K562 (cell line): ENCODE measurements around the gene JUP. TPM values are rescaled to one million over a fixed set of nuclear protein-coding genes. Genes with fewer than 3 reads are reported as not detected.

Experiments used
- ATAC-seq: fragments of 200-7000 bp; cut with Tn5 transposase; 3 replicates; pipeline ENCODE4 v1.9.1; 2020; ENCODE audit warnings: moderate library complexity
- BruUV-seq: library from RNA; stranded (reverse); fragments of 400-500 nt; replicated peaks from 2 replicates; lab custom pipeline; 2021; lab: Mats Ljungman, UMichigan
- CTCF ChIA-PET: fragments of 300-600 bp; formaldehyde crosslinking; extraction: SDS; loops from one replicate; lab custom pipeline; 2021; ENCODE audit warnings: low intra/inter-chr PET ratio; lab: Yijun Ruan, JAX
- POLR2A ChIA-PET: fragments of 300-600, 350-650 bp; sonication (Branson Sonifier 250); formaldehyde crosslinking; extraction: SDS; loops from one replicate; lab custom pipeline; 2021; ENCODE audit warnings: antibody characterized with exemption, inconsistent platforms; lab: Yijun Ruan, JAX
- DNase-seq, 4 experiments: peaks; one replicate each; pipeline versions ENCODE4 v3.0.0 to v3.0.0-alpha.2; 2011 to 2018; ENCODE audit warnings: low spot score in 3 of 4, mixed read lengths in 3 of 4; ENCODE audit errors: extremely low read depth in 1 of 4
- FAIRE-seq: peaks from 2 replicates; lab custom pipeline; 2011; peaks lifted over from hg19 to GRCh38; lab: Jason Lieb, UNC
- H2AFZ ChIP-seq: 2 replicates; pipeline ENCODE4 v1.6.0; 2011; ENCODE audit warnings: low read depth, low read length, control low read depth, inconsistent platforms
- H3K27ac ChIP-seq: fragments of 200-600 bp; 3 replicates; pipeline ENCODE4 v1.8.0; 2011; ENCODE audit warnings: low read depth, mild to moderate bottlenecking, control low read depth, inconsistent platforms, low read length, moderate library complexity, mixed read lengths; ENCODE audit errors: extremely low read depth
- H3K27me3 ChIP-seq, 2 experiments: fragments of 300-600 bp in 1 of 2; 2 replicates in 1 of 2; 3 replicates in 1 of 2; pipeline versions ENCODE4 v1.6.0 to v1.8.0; 2011; ENCODE audit warnings: inconsistent platforms in 2 of 2, low read length in 2 of 2, mild to moderate bottlenecking in 1 of 2, mixed read lengths in 1 of 2, moderate library complexity in 1 of 2; ENCODE audit not compliant: control insufficient read depth in 2 of 2, insufficient read depth in 2 of 2
- H3K36me3 ChIP-seq: fragments of 300-600 bp; 3 replicates; pipeline ENCODE4 v1.8.0; 2011; ENCODE audit warnings: mild to moderate bottlenecking, low read length, inconsistent platforms; ENCODE audit not compliant: control insufficient read depth, insufficient read depth
- H3K4me1 ChIP-seq, 2 experiments: fragments of 200-600 bp in 1 of 2; replicated peaks in 1 of 2; 2 replicates in 1 of 2; 3 replicates in 1 of 2; pipeline versions ENCODE4 v1.5.1 to v1.8.0; 2011; ENCODE audit warnings: inconsistent platforms in 2 of 2, low read length in 2 of 2, mild to moderate bottlenecking in 1 of 2, mixed read lengths in 1 of 2, moderate library complexity in 1 of 2; ENCODE audit not compliant: control insufficient read depth in 2 of 2, insufficient read depth in 2 of 2
- H3K4me2 ChIP-seq: 2 replicates; pipeline ENCODE4 v1.6.1; 2011; ENCODE audit warnings: low read length, control low read depth, inconsistent platforms, mixed read lengths; ENCODE audit not compliant: insufficient read depth
- H3K4me3 ChIP-seq: fragments of 200-600 bp; sonication (generic), shearing (Covaris generic); 2 replicates; pipeline ENCODE4 v1.5.1; 2016; ENCODE audit warnings: control low read depth, inconsistent platforms
- H3K79me2 ChIP-seq: fragments of 200-600 bp; 3 replicates; pipeline ENCODE4 v1.8.0; 2011; ENCODE audit warnings: low read length, inconsistent platforms; ENCODE audit not compliant: control insufficient read depth, insufficient read depth
- H3K9ac ChIP-seq, 2 experiments: 2 replicates each; pipeline versions ENCODE4 v1.6.0 to v1.6.1; 2011; ENCODE audit warnings: low read depth in 2 of 2, low read length in 2 of 2, control low read depth in 1 of 2, inconsistent platforms in 1 of 2, mild to moderate bottlenecking in 1 of 2, mixed read lengths in 1 of 2; ENCODE audit not compliant: insufficient read depth in 1 of 2
- H3K9me1 ChIP-seq: one replicate; pipeline ENCODE4 v1.6.0; 2011; ENCODE audit warnings: inconsistent platforms, mild to moderate bottlenecking, low read length, moderate library complexity; ENCODE audit not compliant: control insufficient read depth, insufficient read depth
- H3K9me3 ChIP-seq: replicated peaks from 2 replicates; pipeline ENCODE4 v1.5.1; 2011; ENCODE audit warnings: low read depth, low read length, inconsistent platforms; ENCODE audit not compliant: control insufficient read depth, insufficient read depth
- H4K20me1 ChIP-seq: replicated peaks from 2 replicates; pipeline ENCODE4 v1.6.1; 2011; ENCODE audit warnings: low read length, inconsistent platforms, mixed read lengths; ENCODE audit not compliant: control insufficient read depth, insufficient read depth
- CEBPG ChIP-seq, 3 experiments: fragments of 200-800 bp in 1 of 3; sonication (Bioruptor generic) in 1 of 3; sonication (generic) in 1 of 3; formaldehyde crosslinking in 1 of 3; IDR thresholded peaks in 2 of 3; conservative IDR thresholded peaks in 1 of 3; 2 replicates each; pipeline versions ENCODE4 v1.6.1 to v1.8.0; 2016 to 2022; ENCODE audit warnings: missing compliant biosample characterization in 2 of 3, missing genetic modification characterization in 2 of 3, mild to moderate bottlenecking in 1 of 3, missing genetic modification reagents in 1 of 3
- HDAC1 ChIP-seq, 2 experiments: fragments of 450-650 bp; IDR thresholded peaks; 2 replicates each; pipeline ENCODE4 v1.6.1; 2016 to 2017; ENCODE audit warnings: inconsistent platforms in 1 of 2, mild to moderate bottlenecking in 1 of 2, moderate library complexity in 1 of 2
- HLTF ChIP-seq: fragments of 450-650 bp; IDR thresholded peaks from 2 replicates; pipeline ENCODE4 v1.6.1; 2016
- HMBOX1 ChIP-seq: sonication (generic); IDR thresholded peaks from 2 replicates; pipeline ENCODE4 v1.6.1; 2016
- ILF3 ChIP-seq: fragments of 450-650 bp; IDR thresholded peaks from 2 replicates; pipeline ENCODE4 v1.6.1; 2018; ENCODE audit warnings: antibody characterized with exemption, mild to moderate bottlenecking, moderate library complexity, borderline replicate concordance
- NELFE ChIP-seq: IDR thresholded peaks from 2 replicates; pipeline ENCODE4 v1.6.1; 2011; ENCODE audit warnings: mild to moderate bottlenecking; ENCODE audit not compliant: insufficient read depth, insufficient read length
- NR3C1 ChIP-seq: sonication (generic); formaldehyde crosslinking; IDR thresholded peaks from 2 replicates; pipeline ENCODE4 v1.8.1; 2022; ENCODE audit warnings: missing genetic modification reagents
- POLR2G ChIP-seq: fragments of 200-400 bp; formaldehyde crosslinking; IDR thresholded peaks from 2 replicates; pipeline ENCODE4 v1.6.1; 2017; ENCODE audit warnings: low read depth, mild to moderate bottlenecking, antibody characterized with exemption, low read length, moderate library complexity
- SPI1 ChIP-seq: IDR thresholded peaks from 2 replicates; pipeline ENCODE4 v1.6.1; 2011; ENCODE audit warnings: low read depth, low read length, control low read depth, borderline replicate concordance
- SUPT5H ChIP-seq: fragments of 450-650 bp; IDR thresholded peaks from 2 replicates; pipeline ENCODE4 v1.6.1; 2016
- ZNF668 ChIP-seq: fragments of 250-450 bp; sonication (Bioruptor Pico); IDR thresholded peaks from 2 replicates; pipeline ENCODE4 v1.8.0; 2022; ENCODE audit warnings: mild to moderate bottlenecking, inconsistent platforms
- WGBS: fragments of 100-300 bp; shearing (Covaris generic); methylation state at CpG from one replicate; pipeline ENCODE4 v1.1.6; 2016; ENCODE audit warnings: low coverage, mixed read lengths; ENCODE audit not compliant: insufficient coverage; ENCODE audit errors: missing lambda C conversion rate; 5-methylcytosine and 5-hydroxymethylcytosine counted together
- in situ Hi-C: fragments of 300-500 bp; cut with MboI; formaldehyde crosslinking; loops from 4 replicates; pipeline ENCODE4 v1.15.0; 2018; ENCODE audit warnings: inconsistent platforms, mixed read lengths
- intact Hi-C: fragments of 100-400 bp; cut with micrococcal nuclease; formaldehyde crosslinking; loops from 2 replicates; pipeline ENCODE4 v1.14.2; 2022
- polyA plus RNA-seq, 8 experiments: library from polyadenylated mRNA; depleted of rRNA in 4 of 8; stranded (reverse) in 5 of 8; unstranded in 3 of 8; fragments of >200 nt; fragmentation: Nextera tagmentation in 2 of 8; fragmentation: Illumina TruSeq in 1 of 8; extraction: Ambion mirVana in 2 of 8; extraction: Trizol in 1 of 8; gene quantifications; 2 replicates each; pipeline versions ENCODE4 v1.2.1 to v1.2.3, GENCODE V29; 2011 to 2014; ENCODE audit warnings: inconsistent platforms in 1 of 8, missing spikeins in 1 of 8
- total RNA-seq, 7 experiments: library from RNA; depleted of rRNA in 6 of 7; stranded (reverse); fragments of >200 nt in 6 of 7; fragmentation: Illumina TruSeq in 2 of 7; extraction: Trizol in 2 of 7; gene quantifications; 2 replicates each; pipeline versions ENCODE4 v1.2.1 to v1.2.3, GENCODE V29; 2011 to 2021; ENCODE audit warnings: low replicate concordance in 1 of 7

Gene JUP
- total and polyA plus RNA-seq, 9 of the 15 experiments (the other 6 are each of a cell fraction or from before 2014, with no cell fraction given), result 6.4 to 177 (median 31.2) TPM

GRCh38 chr17:41822216-41823140, 36.0 kb upstream of the JUP start:
- peak in 1 of 4 experiments; percentile 8 for DNase-seq

More at GRCh38 chr17:41822216-41823140, 36.0 kb upstream of the JUP start:
- Histone ChIP-seq H3K9ac (peak overlapping the region in 1 of 2 experiments; percentile 52; a peak in 2 of 4 replicates), H3K79me2 (no peaks in the 10 kb centered on the region), H2AFZ (no peak overlapping the region), H3K36me3 (peaks cover 23% of the 10 kb centered on the region), H3K9me1 (no peaks in the 10 kb centered on the region), H3K4me2 (no peak overlapping the region), H3K9me3 (no peaks in the 10 kb centered on the region), H3K27ac (no peak overlapping the region), H3K27me3 (no peaks in the 10 kb centered on the region), H3K4me3 (no peak overlapping the region), H3K4me1 (peaks cover 2 to 37% of the 10 kb centered on the region in 2 experiments; a peak in 4 of 5 replicates), H4K20me1 (no peaks in the 10 kb centered on the region)
- FAIRE-seq, result no peak
- no TSS peak for BruUV-seq
- ChIA-PET CTCF (interaction anchor here (0.6 kb wide), 1 partner anchor 42 kb away, joined by 3 read pairs; no protein-coding TSS in a partner anchor), POLR2A (interaction anchor here (0.6 to 1.5 kb wide), 7 partner anchors 8 to 371 kb away, joined by 3 to 6 read pairs (median 4); partner anchors contain the start of genes HAP1 and NT5C3B)
- intact Hi-C loops (no loop called here), in situ Hi-C loops (no loop called here)
- TF ChIP-seq HMBOX1 (no peak), NR3C1 (CRISPR knock-in tag) (no peak), CEBPG (CRISPR knock-in tag; IDR thresholded peaks at IDR 0.05) (no peak), CEBPG (tag; conservative IDR thresholded peaks at IDR 0.05 in 1 of 2, IDR thresholded peaks at IDR 0.05 in 1 of 2) (no peak), HLTF (no peak), HDAC1 (IDR thresholded peaks at IDR 0.05) (no peak), SUPT5H (no peak), ILF3 (no peak), POLR2G (peak; percentile 59), ZNF668 (no peak), NELFE (no peak), SPI1 (0 out of 2 replicates have a peak, but pooled peaks have one; percentile 16)
- TF ChIP-seq, all 486 proteins: peak for 2
- WGBS, result 52% methylated on average over 12 of the region's 12 CpGs
- ATAC-seq, result no peak
